ENCODE measurements around the gene TAS2R40.
A peak's percentile ranks its signal among the peaks of the same experiment; 100 is the strongest.

TAS2R40 gene

DNA sequence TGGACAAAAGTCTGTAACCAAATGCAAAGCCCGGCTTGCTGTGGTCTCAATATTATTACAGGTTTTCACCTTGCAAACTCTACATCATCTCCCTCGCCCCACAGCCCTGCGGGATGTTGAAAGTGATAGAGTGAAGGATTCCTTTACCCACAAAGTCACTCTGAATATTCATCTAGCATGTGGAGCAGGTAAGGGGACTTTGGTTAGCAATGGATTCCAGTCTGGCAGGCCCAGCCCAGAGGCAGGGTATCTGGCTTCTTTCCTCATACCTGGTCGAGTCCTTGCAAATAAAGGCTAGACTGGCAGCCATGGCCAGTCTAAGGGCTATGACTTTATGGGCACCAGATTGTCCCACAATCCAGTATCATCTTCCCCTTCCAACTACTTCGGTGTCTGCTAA is 3.2 kb downstream of the TAS2R40 start:
- no peak for DNase-seq

- no peak for DNase-seq
Observed at GRCh38 chr7:143227806-143228205, 6.0 kb downstream of the TAS2R40 start.

DNA sequence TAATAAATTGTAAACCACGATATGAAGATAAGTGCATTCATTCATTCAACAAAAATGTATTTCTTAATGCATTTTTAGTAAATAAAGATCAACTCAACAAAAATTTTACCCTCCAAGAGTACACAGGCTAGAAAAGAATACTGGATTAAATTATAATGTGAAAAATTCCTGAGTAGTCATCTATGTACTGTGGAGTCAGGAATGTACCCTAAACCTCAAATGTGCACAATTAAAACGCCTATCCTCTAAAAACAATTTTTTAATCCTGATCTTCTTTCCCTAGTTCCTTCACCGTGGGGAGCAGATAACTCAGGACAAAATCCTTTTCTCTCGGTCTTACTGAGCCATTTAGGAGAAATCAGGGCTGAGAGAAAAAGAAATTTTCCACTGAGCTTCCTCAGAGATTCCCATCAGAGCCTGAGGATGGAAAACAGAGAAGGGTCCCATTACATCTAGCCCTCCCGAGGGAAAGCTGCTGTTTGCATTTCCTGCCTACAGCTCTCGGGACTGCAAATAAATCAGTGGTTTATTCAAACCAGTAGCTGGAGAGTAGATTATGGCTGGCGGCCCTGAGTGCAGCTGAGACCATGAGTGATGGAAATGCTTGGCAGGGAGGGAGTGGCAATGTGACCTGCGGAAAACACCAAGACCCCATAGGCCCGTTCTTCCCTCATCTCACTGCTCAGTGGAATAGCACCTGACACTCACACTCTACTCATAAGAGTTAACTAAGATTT is 7.4 kb downstream of the TAS2R40 start:
- no peak for DNase-seq

DNA sequence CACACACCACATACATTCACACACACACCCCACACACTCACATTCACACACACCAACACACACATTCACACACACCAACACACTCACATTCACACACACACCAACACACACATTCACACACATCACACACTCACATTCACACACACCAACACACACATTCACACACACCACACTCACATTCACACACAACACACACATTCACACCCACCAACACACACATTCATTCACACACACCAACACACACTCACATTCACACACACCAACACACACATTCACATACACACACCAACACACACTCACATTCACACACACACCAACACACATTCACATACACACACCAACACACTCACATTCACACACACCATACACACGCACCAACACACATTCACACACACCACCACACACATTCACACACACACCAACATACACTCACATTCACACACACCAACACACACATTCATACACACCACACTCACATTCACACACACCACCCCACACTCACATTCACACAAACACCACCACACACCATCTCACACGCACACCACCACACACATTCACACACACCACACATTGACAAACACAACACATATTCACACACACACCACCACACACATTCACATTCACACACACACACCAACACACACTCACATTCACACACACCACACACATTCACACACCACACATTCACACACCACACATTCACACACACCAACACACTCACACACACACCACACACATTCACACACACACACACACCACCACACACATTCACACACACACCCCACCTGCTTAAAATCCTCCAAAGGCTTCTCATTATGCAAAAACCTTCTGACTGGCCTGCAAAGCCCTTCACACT is 9.0 kb downstream of the TAS2R40 start:
- no peak for DNase-seq

DNA sequence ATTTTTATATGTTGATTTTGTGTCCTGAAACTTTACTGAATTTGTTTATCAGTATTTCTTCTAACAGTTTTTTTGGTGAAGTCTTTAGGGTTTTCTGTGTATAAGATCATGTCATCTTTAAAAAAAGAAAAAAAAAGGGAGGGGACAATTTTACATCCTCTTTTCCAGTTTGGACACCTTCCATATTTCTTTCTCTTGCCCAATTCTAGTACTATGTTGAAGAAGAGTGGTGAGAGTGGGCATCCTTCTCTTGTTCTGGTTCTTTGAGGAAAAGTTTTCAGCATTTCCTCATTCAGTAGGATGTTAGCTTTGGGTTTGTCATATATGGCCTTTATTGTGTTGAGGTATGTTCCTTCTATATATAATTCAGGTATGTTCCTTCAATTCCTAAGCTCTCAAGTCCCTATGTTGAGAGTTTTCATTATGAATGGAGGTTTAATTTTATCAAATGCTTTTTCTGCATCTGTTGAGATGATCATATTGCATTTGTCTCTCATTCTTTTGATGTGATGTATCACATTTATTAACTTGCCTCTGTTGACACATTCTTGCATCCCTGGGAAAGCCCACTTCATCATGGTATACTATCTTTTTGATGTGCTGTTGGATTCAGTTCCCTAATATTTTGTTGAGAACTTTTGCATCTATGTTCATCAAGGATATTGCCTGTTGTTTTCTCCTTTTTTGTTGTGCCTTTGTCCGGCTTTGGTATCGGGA is 12.1 kb downstream of the TAS2R40 start:
- DNase-seq: no peak

GRCh38 chr7:143234533-143234875 is 12.7 kb downstream of the TAS2R40 start:
- no peak for DNase-seq

DNA sequence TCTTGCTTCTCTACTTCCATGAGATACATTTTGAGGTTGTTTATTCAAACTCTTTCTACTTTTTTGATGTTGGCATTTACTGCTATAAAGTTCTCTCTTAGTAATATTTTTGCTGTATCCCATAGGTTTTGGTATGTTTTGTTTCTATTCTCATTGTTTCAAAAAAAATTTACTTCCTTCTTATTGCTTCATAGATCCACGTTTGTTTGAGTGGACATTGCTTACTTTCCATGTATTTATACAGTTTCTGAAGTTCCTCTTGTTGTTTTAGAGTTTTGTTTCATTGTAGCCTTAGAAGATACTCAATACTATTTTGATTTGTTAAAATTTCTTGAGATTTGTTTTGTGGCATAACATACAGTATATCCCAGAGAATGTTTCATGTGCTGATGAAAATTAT is 13.7 kb downstream of the TAS2R40 start:
- no peak for DNase-seq

- DNase-seq: no peak
Observed at GRCh38 chr7:143236408-143236990, 14.7 kb downstream of the TAS2R40 start.

DNA sequence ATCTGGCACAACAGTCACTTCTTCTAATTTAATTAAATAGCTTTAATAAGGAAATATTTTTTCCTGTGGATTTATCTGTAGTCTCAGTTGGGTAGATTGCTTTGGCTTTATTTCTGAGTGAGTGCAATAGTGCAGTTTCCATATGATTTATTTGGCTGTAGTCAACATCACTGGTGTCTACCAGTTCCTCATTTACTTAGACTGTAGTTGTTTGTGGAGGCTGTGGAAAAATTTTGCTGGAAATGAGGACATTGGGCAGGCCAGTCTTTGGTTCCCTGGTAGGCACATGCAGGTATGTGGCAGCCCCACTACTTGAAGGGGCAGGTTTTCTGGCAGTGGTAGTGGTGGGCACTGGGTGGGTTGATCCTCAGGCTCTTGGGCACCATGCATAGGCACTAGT is 15.5 kb downstream of the TAS2R40 start:
- no peak for DNase-seq

GRCh38 chr7:143238289-143238980 is 16.6 kb downstream of the TAS2R40 start:
- no peak for DNase-seq

GRCh38 chr7:143239813-143240212 is 18.0 kb downstream of the TAS2R40 start:
- no peak for DNase-seq

GRCh38 chr7:143240291-143241168 is 18.7 kb downstream of the TAS2R40 start:
- DNase-seq: peak; percentile 63 to 72

DNA sequence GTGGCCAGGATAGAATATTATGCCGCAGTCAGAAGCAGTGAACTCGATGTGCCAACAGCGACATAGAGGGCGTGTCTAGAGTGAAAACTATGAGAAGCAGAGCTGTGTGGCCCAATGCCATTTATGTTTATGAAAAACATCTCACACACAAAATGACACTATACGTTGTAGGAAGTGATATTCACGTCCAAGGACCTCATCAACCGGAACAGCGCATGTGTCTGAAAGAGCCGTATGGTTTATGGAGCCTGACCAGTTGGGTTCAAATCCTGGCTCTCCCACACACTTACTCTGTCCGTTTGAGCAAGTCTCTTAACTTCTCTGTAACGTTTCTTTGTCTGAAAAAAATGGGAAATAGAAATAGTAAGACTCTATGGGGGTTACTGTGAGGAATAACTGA is 20.5 kb downstream of the TAS2R40 start:
- no peak for DNase-seq

- no peak for DNase-seq
Observed at GRCh38 chr7:143243111-143243510, 21.3 kb downstream of the TAS2R40 start.

DNA sequence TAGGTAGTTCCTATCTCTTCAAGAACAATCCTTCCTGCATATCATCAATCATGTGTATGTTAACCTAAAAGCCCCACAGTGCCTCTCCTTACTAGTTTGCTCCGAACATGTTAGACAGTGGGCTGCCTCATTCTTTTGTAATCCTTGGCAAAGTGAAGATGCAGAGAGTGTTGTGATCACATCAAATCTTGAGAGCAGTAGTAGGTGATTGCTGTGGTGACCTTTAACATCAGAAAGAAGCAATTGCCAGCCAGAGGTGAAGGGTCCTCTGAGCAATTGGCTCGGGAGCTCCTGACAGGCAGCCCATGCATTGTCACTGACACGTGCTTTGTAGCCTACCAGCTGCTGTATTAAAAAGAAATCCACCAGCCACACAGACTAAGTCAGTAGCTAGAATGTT is 21.8 kb downstream of the TAS2R40 start:
- DNase-seq: no peak

DNA sequence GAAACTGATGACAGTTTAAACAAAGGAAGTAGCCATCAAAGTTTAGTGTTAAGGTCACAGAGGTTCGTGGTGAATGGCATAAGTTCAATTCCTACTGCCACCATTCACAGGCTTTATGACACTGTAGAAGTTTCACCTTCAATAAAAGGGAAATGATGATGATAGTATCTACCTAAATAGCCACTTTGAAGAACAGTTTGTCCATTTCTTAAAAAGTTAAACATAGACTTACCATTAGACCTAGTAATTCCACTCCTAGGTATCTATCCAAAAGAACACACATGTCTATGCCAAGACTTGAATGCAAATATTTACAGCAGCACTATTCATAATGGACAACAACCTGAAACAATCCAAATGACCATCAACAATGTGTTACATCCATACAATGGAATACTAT is 22.5 kb downstream of the TAS2R40 start:
- DNase-seq: no peak

GRCh38 chr7:143245123-143245522 is 23.3 kb downstream of the TAS2R40 start:
- no peak for DNase-seq

DNA sequence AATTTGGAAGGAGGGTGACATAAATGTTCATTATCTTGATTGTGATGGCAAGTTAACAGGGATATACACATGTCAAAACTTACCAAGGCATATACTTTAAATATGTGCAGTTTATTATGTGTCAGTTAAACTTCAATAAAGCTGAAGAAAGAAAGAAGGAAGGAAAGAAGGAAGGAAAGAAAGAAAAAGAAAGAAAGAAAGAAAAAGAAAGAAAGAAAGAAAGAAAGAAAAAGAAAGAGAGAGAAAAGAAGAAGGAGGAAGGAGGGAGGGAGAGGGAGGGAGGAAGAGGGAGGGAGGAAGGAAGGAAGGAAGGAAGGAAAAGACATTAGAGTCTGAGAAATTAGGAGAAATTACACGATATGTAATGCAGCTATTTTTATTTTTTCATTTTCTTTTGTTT is 25.5 kb downstream of the TAS2R40 start:
- DNase-seq: no peak

DNA sequence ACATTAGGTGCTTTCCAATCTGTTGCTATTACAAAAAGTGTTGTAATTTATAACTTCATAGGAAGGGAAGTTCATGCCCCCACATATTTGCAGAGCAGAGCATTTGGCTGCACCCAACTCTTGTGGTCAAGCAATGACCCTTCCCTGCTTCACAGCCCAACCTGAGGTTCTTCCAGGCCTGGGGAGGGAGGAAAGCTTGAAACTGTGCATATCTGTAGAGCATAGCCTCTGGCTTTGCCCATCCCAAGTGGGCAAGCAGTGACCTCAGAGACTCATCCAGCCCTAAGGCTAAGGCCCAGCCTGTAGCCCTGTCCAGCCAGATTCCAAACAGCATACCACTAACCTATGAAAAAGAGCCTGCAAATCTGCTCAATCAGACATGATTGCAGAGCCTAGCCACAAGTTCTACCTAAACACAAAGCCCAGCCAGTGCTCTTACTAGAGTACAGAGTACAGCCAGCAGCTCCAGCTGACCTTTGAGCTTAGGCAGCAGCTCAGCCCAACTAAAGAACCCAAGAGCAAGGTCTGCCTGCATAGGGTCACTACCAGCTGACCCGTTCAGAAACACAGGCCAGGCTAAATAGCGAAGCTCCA is 27.0 kb downstream of the TAS2R40 start:
- no peak for DNase-seq

DNA sequence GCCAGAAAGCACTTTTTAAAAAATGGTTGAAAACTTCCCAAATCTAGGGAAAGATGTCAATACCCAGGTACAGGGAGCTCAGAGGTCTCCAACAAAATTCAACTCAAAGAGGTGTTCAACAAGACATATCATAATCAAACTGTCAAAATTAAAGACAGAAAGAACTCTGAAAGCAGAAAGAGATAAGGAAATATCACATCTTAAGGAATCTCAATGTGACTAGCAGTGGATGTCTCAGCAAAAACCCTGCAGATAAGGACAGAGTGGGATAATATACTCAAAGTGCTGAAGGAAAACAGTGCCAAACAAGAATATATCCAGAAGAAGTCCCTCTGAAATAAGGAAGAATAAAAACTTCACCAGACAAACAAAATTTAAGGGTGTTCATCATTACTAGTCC is 28.4 kb downstream of the TAS2R40 start:
- DNase-seq: no peak

DNA sequence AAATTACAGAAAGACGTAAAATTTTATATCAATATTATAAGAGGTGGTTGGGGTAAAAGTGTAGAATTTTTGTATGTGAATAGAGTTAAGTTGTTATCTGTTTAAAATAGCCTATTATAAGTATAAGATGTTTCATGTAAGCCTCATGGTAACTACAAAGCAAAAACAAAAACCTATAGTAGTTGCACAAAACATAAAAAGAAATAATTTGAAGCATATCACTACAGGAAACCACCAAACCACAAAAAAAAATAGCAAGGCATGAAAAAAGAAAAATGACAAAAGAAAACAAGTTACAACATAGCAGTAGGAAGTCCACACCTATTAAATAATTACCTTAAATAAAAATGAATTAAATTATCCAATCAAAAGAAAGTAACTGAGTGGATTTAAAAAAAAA is 29.0 kb downstream of the TAS2R40 start:
- no peak for DNase-seq

Measured in activated T-cell treated with anti-CD3 and anti-CD28 coated beads, Interleukin-2, amount 50 U/mL, for 48 hours (primary cell).